ENCODE measurements around the gene PAF1.

The PAF1 gene

GRCh38 chr19:39424934-39425333, 34.0 kb upstream of the PAF1 start:
- TF ChIP-seq, protein P1, sequence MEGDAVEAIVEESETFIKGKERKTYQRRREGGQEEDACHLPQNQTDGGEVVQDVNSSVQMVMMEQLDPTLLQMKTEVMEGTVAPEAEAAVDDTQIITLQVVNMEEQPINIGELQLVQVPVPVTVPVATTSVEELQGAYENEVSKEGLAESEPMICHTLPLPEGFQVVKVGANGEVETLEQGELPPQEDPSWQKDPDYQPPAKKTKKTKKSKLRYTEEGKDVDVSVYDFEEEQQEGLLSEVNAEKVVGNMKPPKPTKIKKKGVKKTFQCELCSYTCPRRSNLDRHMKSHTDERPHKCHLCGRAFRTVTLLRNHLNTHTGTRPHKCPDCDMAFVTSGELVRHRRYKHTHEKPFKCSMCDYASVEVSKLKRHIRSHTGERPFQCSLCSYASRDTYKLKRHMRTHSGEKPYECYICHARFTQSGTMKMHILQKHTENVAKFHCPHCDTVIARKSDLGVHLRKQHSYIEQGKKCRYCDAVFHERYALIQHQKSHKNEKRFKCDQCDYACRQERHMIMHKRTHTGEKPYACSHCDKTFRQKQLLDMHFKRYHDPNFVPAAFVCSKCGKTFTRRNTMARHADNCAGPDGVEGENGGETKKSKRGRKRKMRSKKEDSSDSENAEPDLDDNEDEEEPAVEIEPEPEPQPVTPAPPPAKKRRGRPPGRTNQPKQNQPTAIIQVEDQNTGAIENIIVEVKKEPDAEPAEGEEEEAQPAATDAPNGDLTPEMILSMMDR (IDR thresholded peaks at IDR 0.05; ENCODE audit: insufficient read depth, missing control alignments): no peak
- DNase-seq (ENCODE audit: insufficient read length, low spot score): no peak
- no peak for FAIRE-seq

- DNase-seq (ENCODE audit: insufficient read length, low spot score) (no peak), FAIRE-seq (no peak)
- TF ChIP-seq, protein P1 (IDR thresholded peaks at IDR 0.05; ENCODE audit: insufficient read depth, missing control alignments): no peak
Observed at GRCh38 chr19:39423258-39424086, 32.6 kb upstream of the PAF1 start.

- no peak for DNase-seq (ENCODE audit: insufficient read length, low spot score)
- TF ChIP-seq, protein P1 (IDR thresholded peaks at IDR 0.05; ENCODE audit: insufficient read depth, missing control alignments): no peak
- no peak for FAIRE-seq
Observed at GRCh38 chr19:39422020-39422419, 31.1 kb upstream of the PAF1 start.

DNA sequence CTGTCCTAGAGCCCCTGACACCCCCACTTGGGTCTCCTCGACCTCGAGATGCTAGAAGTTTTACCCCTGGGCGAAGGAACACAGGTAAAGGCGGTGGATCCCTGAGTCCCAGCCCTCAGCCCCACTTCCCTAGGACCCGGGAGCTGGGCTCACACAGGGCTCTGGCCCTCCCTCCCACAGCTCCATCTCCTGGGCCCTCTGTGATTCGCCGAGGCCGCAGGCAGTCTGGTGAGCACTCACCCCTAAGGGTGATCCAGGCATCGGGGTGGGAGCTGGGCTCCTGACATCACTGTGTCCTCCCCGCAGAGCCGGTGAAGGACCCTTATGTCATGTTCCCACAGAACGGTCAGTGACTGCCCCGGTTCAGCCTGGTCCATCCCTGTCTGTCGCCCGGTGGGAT, 29.9 kb upstream of the PAF1 start:
- no peak for DNase-seq (ENCODE audit: insufficient read length, low spot score)
- TF ChIP-seq, protein P1 (IDR thresholded peaks at IDR 0.05; ENCODE audit: insufficient read depth, missing control alignments): no peak

GRCh38 chr19:39419003-39419402, 28.1 kb upstream of the PAF1 start:
- no peak for FAIRE-seq
- TF ChIP-seq, protein P1 (IDR thresholded peaks at IDR 0.05; ENCODE audit: insufficient read depth, missing control alignments): no peak
- DNase-seq (ENCODE audit: insufficient read length, low spot score): no peak

More for the DNA sequence above, 29.9 kb upstream of the PAF1 start:
- FAIRE-seq: no peak

- TF ChIP-seq, protein P1 (IDR thresholded peaks at IDR 0.05; ENCODE audit: insufficient read depth, missing control alignments): no peak
- DNase-seq (ENCODE audit: insufficient read length, low spot score) (no peak), FAIRE-seq (no peak)
Observed at GRCh38 chr19:39417463-39418181, 26.7 kb upstream of the PAF1 start.

Data from D721Med (cell line).